Fibroblast of lung (primary cell): Measurements from ENCODE around the gene STARD13. TPM values are rescaled to one million over a fixed set of nuclear protein-coding genes. Genes with fewer than 3 reads are reported as not detected.
"Not testable (repeated sequence)": the region's sequence is repeated elsewhere in the genome, so short reads cannot be mapped to it uniquely, and the experiment has no call there.

Source experiments
- DNase-seq, 2 donors: peaks; one replicate each; pipeline versions ENCODE4 v3.0.0 to v3.0.0-alpha.2; 2010; ENCODE audit warnings: low read depth in 2 of 2
- H2AFZ ChIP-seq: 2 replicates; pipeline ENCODE4 v1.5.1; 2012; ENCODE audit warnings: low read length, control low read depth, inconsistent platforms
- H3K27ac ChIP-seq: 2 replicates; pipeline ENCODE4 v1.5.1; 2011; ENCODE audit warnings: low read length, control low read depth; ENCODE audit not compliant: insufficient read depth
- H3K27me3 ChIP-seq: 2 replicates; pipeline ENCODE4 v1.5.1; 2011; ENCODE audit warnings: mild to moderate bottlenecking, low read length; ENCODE audit not compliant: control insufficient read depth, insufficient read depth
- H3K36me3 ChIP-seq: 2 replicates; pipeline ENCODE4 v1.5.1; 2011; ENCODE audit warnings: low read length; ENCODE audit not compliant: control insufficient read depth, insufficient read depth
- H3K4me1 ChIP-seq: 2 replicates; pipeline ENCODE4 v1.5.1; 2011; ENCODE audit warnings: low read length; ENCODE audit not compliant: control insufficient read depth, insufficient read depth; ENCODE audit errors: extremely low read depth
- H3K4me2 ChIP-seq: 2 replicates; pipeline ENCODE4 v1.5.1; 2011; ENCODE audit warnings: low read length, control low read depth; ENCODE audit not compliant: insufficient read depth; ENCODE audit errors: extremely low read depth
- H3K4me3 ChIP-seq, 4 experiments: fragments of 200-600 bp in 1 of 4; sonication (generic) in 1 of 4; replicated peaks in 1 of 4; 2 replicates each; pipeline ENCODE4 v1.5.1; 2011 to 2016; ENCODE audit warnings: low read length in 4 of 4, low read depth in 3 of 4, mild to moderate bottlenecking in 3 of 4, control low read depth in 2 of 4, inconsistent platforms in 1 of 4, mixed read lengths in 1 of 4; ENCODE audit not compliant: insufficient read depth in 1 of 4; ENCODE audit errors: control extremely low read depth in 1 of 4
- H3K79me2 ChIP-seq: 2 replicates; pipeline ENCODE4 v1.5.1; 2012; ENCODE audit warnings: mild to moderate bottlenecking, low read length, inconsistent platforms; ENCODE audit not compliant: control insufficient read depth, insufficient read depth
- H3K9ac ChIP-seq: 2 replicates; pipeline ENCODE4 v1.5.1; 2011; ENCODE audit warnings: mild to moderate bottlenecking, low read length, control low read depth; ENCODE audit not compliant: insufficient read depth
- H3K9me3 ChIP-seq: 2 replicates; pipeline ENCODE4 v1.5.1; 2012; ENCODE audit warnings: low read depth, low read length; ENCODE audit not compliant: control insufficient read depth, insufficient read depth
- H4K20me1 ChIP-seq: 2 replicates; pipeline ENCODE4 v1.5.1; 2011; ENCODE audit warnings: low read length; ENCODE audit not compliant: control insufficient read depth, insufficient read depth; ENCODE audit errors: extremely low read depth
- EZH2 ChIP-seq: IDR thresholded peaks from 2 replicates; pipeline ENCODE4 v1.5.1; 2012; ENCODE audit warnings: low read length, control low read depth, mild to moderate bottlenecking; ENCODE audit errors: missing control alignments
- polyA plus RNA-seq, 2 donors: library from polyadenylated mRNA; depleted of rRNA in 1 of 2; stranded (reverse) in 1 of 2; unstranded in 1 of 2; fragments of >200 nt; gene quantifications; 2 replicates each; pipeline ENCODE4 v1.2.1, GENCODE V29; 2011 to 2012; ENCODE audit warnings: missing spikeins in 1 of 2
- total RNA-seq: library from RNA; depleted of rRNA; stranded (reverse); fragments of >200 nt; gene quantifications from 2 replicates; pipeline ENCODE4 v1.2.1, GENCODE V29; 2014
- TF ChIP-seq, protein P1 (sequence below), 2 donors: IDR thresholded peaks in 1 of 2; conservative IDR thresholded peaks in 1 of 2; 1 replicate in 1 of 2; 2 replicates in 1 of 2; pipeline ENCODE4 v1.5.1; 2011 to 2012; ENCODE audit warnings: low read length in 2 of 2, control low read depth in 1 of 2, inconsistent platforms in 1 of 2, low read depth in 1 of 2, mild to moderate bottlenecking in 1 of 2

The STARD13 gene
- total and polyA plus RNA-seq, 2 donors (not counting 1 experiment from before 2014, with no cell fraction given), result 25.2 to 44.6 TPM

GRCh38 chr13:33178209-33178840 lies 107.2 kb downstream of the STARD13 start:
- H3K79me2 ChIP-seq, result peaks cover 57% of the 10 kb centered on the region
- no peak for DNase-seq
- no peaks in the 10 kb centered on the region for H4K20me1 ChIP-seq
- TF ChIP-seq, protein P1, sequence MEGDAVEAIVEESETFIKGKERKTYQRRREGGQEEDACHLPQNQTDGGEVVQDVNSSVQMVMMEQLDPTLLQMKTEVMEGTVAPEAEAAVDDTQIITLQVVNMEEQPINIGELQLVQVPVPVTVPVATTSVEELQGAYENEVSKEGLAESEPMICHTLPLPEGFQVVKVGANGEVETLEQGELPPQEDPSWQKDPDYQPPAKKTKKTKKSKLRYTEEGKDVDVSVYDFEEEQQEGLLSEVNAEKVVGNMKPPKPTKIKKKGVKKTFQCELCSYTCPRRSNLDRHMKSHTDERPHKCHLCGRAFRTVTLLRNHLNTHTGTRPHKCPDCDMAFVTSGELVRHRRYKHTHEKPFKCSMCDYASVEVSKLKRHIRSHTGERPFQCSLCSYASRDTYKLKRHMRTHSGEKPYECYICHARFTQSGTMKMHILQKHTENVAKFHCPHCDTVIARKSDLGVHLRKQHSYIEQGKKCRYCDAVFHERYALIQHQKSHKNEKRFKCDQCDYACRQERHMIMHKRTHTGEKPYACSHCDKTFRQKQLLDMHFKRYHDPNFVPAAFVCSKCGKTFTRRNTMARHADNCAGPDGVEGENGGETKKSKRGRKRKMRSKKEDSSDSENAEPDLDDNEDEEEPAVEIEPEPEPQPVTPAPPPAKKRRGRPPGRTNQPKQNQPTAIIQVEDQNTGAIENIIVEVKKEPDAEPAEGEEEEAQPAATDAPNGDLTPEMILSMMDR (conservative IDR thresholded peaks at IDR 0.05 in 1 of 2, IDR thresholded peaks at IDR 0.05 in 1 of 2; ENCODE audit: low read depth in 1 of 2, low read length in 2 of 2), result no peak
- no peak for TF ChIP-seq EZH2
- no peak overlapping the region for H3K27ac ChIP-seq
- peaks cover 17% of the 10 kb centered on the region for H3K4me1 ChIP-seq
- H3K9ac ChIP-seq, result no peak overlapping the region
- H3K27me3 ChIP-seq, result no peaks in the 10 kb centered on the region
- H3K4me2 ChIP-seq, result no peak overlapping the region
- H3K9me3 ChIP-seq, result no peaks in the 10 kb centered on the region
- H2AFZ ChIP-seq, result no peak overlapping the region
- no peaks in the 10 kb centered on the region for H3K36me3 ChIP-seq
- H3K4me3 ChIP-seq, result no peak overlapping the region

GRCh38 chr13:33177340-33178208 lies 108.0 kb downstream of the STARD13 start:
- DNase-seq, result peak in 1 of 2 donors; percentile 59
- Histone ChIP-seq H3K4me2 (peak overlapping the region; percentile 15), H3K79me2 (peaks cover 53% of the 10 kb centered on the region), H3K4me1 (peaks cover 17% of the 10 kb centered on the region)
- not testable (repeated sequence) for H3K9me3 ChIP-seq, H3K36me3 ChIP-seq, H3K9ac ChIP-seq, H3K27me3 ChIP-seq, H3K4me3 ChIP-seq, H4K20me1 ChIP-seq, H2AFZ ChIP-seq, H3K27ac ChIP-seq

- Histone ChIP-seq H3K4me3 (no peak overlapping the region), H3K4me1 (peaks cover 17% of the 10 kb centered on the region)
- peak in 1 of 2 donors; percentile 42 for DNase-seq
Measured at GRCh38 chr13:33176526-33176925, 109.0 kb downstream of the STARD13 start.

More at GRCh38 chr13:33176526-33176925, 109.0 kb downstream of the STARD13 start:
- Histone ChIP-seq H3K9ac (no peak overlapping the region), H3K27ac (no peak overlapping the region), H3K36me3 (no peaks in the 10 kb centered on the region), H3K79me2 (peaks cover 53% of the 10 kb centered on the region), H3K4me2 (no peak overlapping the region), H3K27me3 (no peaks in the 10 kb centered on the region), H2AFZ (no peak overlapping the region), H4K20me1 (no peaks in the 10 kb centered on the region), H3K9me3 (no peaks in the 10 kb centered on the region)
- TF ChIP-seq EZH2, result no peak
- TF ChIP-seq, protein P1 (conservative IDR thresholded peaks at IDR 0.05 in 1 of 2, IDR thresholded peaks at IDR 0.05 in 1 of 2; ENCODE audit: low read depth in 1 of 2, low read length in 2 of 2), result no peak
